Neuronal stem cell (in vitro differentiated cells): ENCODE measurements around the gene GSE1.

ENCODE experiments used
- DNase-seq: peaks from one replicate; pipeline ENCODE4 v3.0.0-alpha.2; 2013; ENCODE audit warnings: low spot score
- H2AFZ ChIP-seq: one replicate; pipeline ENCODE4 v1.6.1; 2013; ENCODE audit warnings: mild to moderate bottlenecking, low read length, inconsistent platforms
- H2AK5ac ChIP-seq: 2 replicates; pipeline ENCODE4 v1.6.1; 2013; ENCODE audit warnings: low read depth, mild to moderate bottlenecking, inconsistent platforms, low read length, moderate library complexity, mixed read lengths
- H2BK120ac ChIP-seq: 2 replicates; pipeline ENCODE4 v1.6.1; 2013; ENCODE audit warnings: low read depth, mild to moderate bottlenecking, inconsistent platforms, low read length, moderate library complexity, mixed read lengths
- H2BK12ac ChIP-seq: one replicate; pipeline ENCODE4 v1.6.1; 2013; ENCODE audit warnings: low read length, inconsistent platforms
- H2BK15ac ChIP-seq: 2 replicates; pipeline ENCODE4 v1.6.1; 2013; ENCODE audit warnings: mild to moderate bottlenecking, low read length, inconsistent platforms, mixed read lengths
- H2BK5ac ChIP-seq: one replicate; pipeline ENCODE4 v1.6.1; 2013; ENCODE audit warnings: inconsistent platforms, mild to moderate bottlenecking, low read length, moderate library complexity
- H3K14ac ChIP-seq: one replicate; pipeline ENCODE4 v1.6.1; 2013; ENCODE audit warnings: low read length, inconsistent platforms
- H3K18ac ChIP-seq: 2 replicates; pipeline ENCODE4 v1.6.1; 2013; ENCODE audit warnings: low read length, inconsistent platforms
- H3K23ac ChIP-seq: 2 replicates; pipeline ENCODE4 v1.6.1; 2013; ENCODE audit warnings: low read depth, mild to moderate bottlenecking, mixed read lengths, low read length, inconsistent platforms; ENCODE audit not compliant: poor library complexity
- H3K27ac ChIP-seq: replicated peaks from 3 replicates; pipeline ENCODE4 v1.5.1; 2013; ENCODE audit warnings: low read length, inconsistent platforms
- H3K27me3 ChIP-seq, 3 experiments: 2 replicates each; pipeline ENCODE4 v1.6.1; 2013; ENCODE audit warnings: low read length in 3 of 3, mild to moderate bottlenecking in 2 of 3, inconsistent platforms in 1 of 3, low read depth in 1 of 3, mixed read lengths in 1 of 3, moderate library complexity in 1 of 3; ENCODE audit not compliant: control insufficient read depth in 3 of 3, insufficient read depth in 3 of 3
- H3K36me3 ChIP-seq, 2 donors: replicated peaks in 1 of 2; 2 replicates each; pipeline ENCODE4 v1.6.1; 2013; ENCODE audit warnings: low read length in 2 of 2; ENCODE audit not compliant: control insufficient read depth in 2 of 2, insufficient read depth in 2 of 2
- H3K4ac ChIP-seq: 2 replicates; pipeline ENCODE4 v1.6.1; 2013; ENCODE audit warnings: inconsistent platforms, mild to moderate bottlenecking, low read length, moderate library complexity
- H3K4me1 ChIP-seq, 2 donors: 1 replicate in 1 of 2; 2 replicates in 1 of 2; pipeline ENCODE4 v1.6.1; 2013; ENCODE audit warnings: low read length in 2 of 2, low read depth in 1 of 2; ENCODE audit not compliant: control insufficient read depth in 2 of 2, insufficient read depth in 1 of 2
- H3K4me2 ChIP-seq: one replicate; pipeline ENCODE4 v1.6.1; 2013; ENCODE audit warnings: mild to moderate bottlenecking, low read length, inconsistent platforms; ENCODE audit not compliant: insufficient read depth, poor library complexity, severe bottlenecking
- H3K4me3 ChIP-seq, 2 donors: 2 replicates each; pipeline ENCODE4 v1.5.1; 2013; ENCODE audit warnings: low read length in 2 of 2, mild to moderate bottlenecking in 2 of 2, inconsistent platforms in 1 of 2, moderate library complexity in 1 of 2
- H3K79me1 ChIP-seq: one replicate; pipeline ENCODE4 v1.6.1; 2013; ENCODE audit warnings: low read depth, mild to moderate bottlenecking, inconsistent platforms, low read length, moderate library complexity
- H3K9ac ChIP-seq: one replicate; pipeline ENCODE4 v1.6.1; 2013; ENCODE audit warnings: mild to moderate bottlenecking, low read depth, low read length, inconsistent platforms; ENCODE audit not compliant: poor library complexity
- H3K9me3 ChIP-seq, 2 donors: replicated peaks in 1 of 2; 2 replicates each; pipeline versions ENCODE3 to v1.6.1; 2013; ENCODE audit warnings: low read length in 2 of 2, mild to moderate bottlenecking in 2 of 2, inconsistent platforms in 1 of 2, low read depth in 1 of 2, mixed read lengths in 1 of 2, moderate library complexity in 1 of 2; ENCODE audit not compliant: control insufficient read depth in 2 of 2, insufficient read depth in 1 of 2
- H4K8ac ChIP-seq: one replicate; pipeline ENCODE4 v1.6.1; 2013; ENCODE audit warnings: low read depth, mild to moderate bottlenecking, inconsistent platforms, low read length, moderate library complexity
- H4K91ac ChIP-seq: one replicate; pipeline ENCODE4 v1.6.1; 2013; ENCODE audit warnings: low read length, low read depth, mild to moderate bottlenecking, inconsistent platforms; ENCODE audit not compliant: poor library complexity
- WGBS, 2 donors: extraction: QIAGEN DNeasy Blood & Tissue Kit; methylation state at CpG; one replicate each; pipeline ENCODE4 v1.1.7; 2013; ENCODE audit warnings: missing lambda C conversion rate in 2 of 2, mixed read lengths in 1 of 2; ENCODE audit not compliant: insufficient read length in 2 of 2, insufficient replicate concordance in 1 of 2; ENCODE audit errors: extremely low coverage in 2 of 2; 5-methylcytosine and 5-hydroxymethylcytosine counted together

GSE1 gene

GRCh38 chr16:85710732-85711131 is 97.6 kb downstream of the GSE1 start:
- H3K36me3 ChIP-seq = no peaks in the 10 kb centered on the region
- no peak overlapping the region for H2BK5ac ChIP-seq
- H3K4me3 ChIP-seq = no peak overlapping the region
- peaks cover 11 to 18% of the 10 kb centered on the region in 2 donors for H3K4me1 ChIP-seq
- H2AK5ac ChIP-seq = peak overlapping the region; percentile 21
- peak overlapping the region; percentile 29 for H2AFZ ChIP-seq
- no peak overlapping the region for H2BK120ac ChIP-seq
- no peak overlapping the region for H2BK15ac ChIP-seq
- no peak overlapping the region for H3K23ac ChIP-seq
- H3K9ac ChIP-seq = no peak overlapping the region
- no peak overlapping the region for H3K27ac ChIP-seq
- H4K91ac ChIP-seq = no peak overlapping the region
- no peak overlapping the region for H3K14ac ChIP-seq
- H4K8ac ChIP-seq = no peak overlapping the region
- H3K4me2 ChIP-seq = no peak overlapping the region
- peaks cover 5 to 9% of the 10 kb centered on the region in 2 donors for H3K9me3 ChIP-seq
- no peak for DNase-seq
- peak overlapping the region; percentile 62 for H3K18ac ChIP-seq
- WGBS, 2 donors = no CpG with 5 or more reads among the region's 9 CpGs
- H2BK12ac ChIP-seq = no peak overlapping the region
- no peak overlapping the region for H3K4ac ChIP-seq
- peaks cover 0 to 3% (median 0%) of the 10 kb centered on the region in 3 experiments for H3K27me3 ChIP-seq
- H3K79me1 ChIP-seq = no peaks in the 10 kb centered on the region

GRCh38 chr16:85711982-85712587 is 99.0 kb downstream of the GSE1 start:
- no peaks in the 10 kb centered on the region for H3K79me1 ChIP-seq
- H2AFZ ChIP-seq = no peak overlapping the region
- H2BK120ac ChIP-seq = no peak overlapping the region
- peaks cover 0 to 3% (median 0%) of the 10 kb centered on the region in 3 experiments for H3K27me3 ChIP-seq
- H3K14ac ChIP-seq = no peak overlapping the region
- H3K23ac ChIP-seq = no peak overlapping the region
- H2AK5ac ChIP-seq = no peak overlapping the region
- peaks cover 17 to 31% of the 10 kb centered on the region in 2 donors for H3K4me1 ChIP-seq
- H3K27ac ChIP-seq = no peak overlapping the region
- H2BK5ac ChIP-seq = no peak overlapping the region
- H3K18ac ChIP-seq = no peak overlapping the region
- no peak overlapping the region for H3K4me2 ChIP-seq
- no peak overlapping the region for H2BK15ac ChIP-seq
- no peak overlapping the region for H3K4me3 ChIP-seq
- no peak overlapping the region for H2BK12ac ChIP-seq
- H3K4ac ChIP-seq = no peak overlapping the region
- no CpG with 5 or more reads among the region's 6 CpGs for WGBS, 2 donors
- no peak overlapping the region for H4K8ac ChIP-seq
- no peak for DNase-seq
- H4K91ac ChIP-seq = no peak overlapping the region
- peaks cover 5 to 9% of the 10 kb centered on the region in 2 donors for H3K9me3 ChIP-seq
- H3K9ac ChIP-seq = no peak overlapping the region
- no peaks in the 10 kb centered on the region for H3K36me3 ChIP-seq

DNA sequence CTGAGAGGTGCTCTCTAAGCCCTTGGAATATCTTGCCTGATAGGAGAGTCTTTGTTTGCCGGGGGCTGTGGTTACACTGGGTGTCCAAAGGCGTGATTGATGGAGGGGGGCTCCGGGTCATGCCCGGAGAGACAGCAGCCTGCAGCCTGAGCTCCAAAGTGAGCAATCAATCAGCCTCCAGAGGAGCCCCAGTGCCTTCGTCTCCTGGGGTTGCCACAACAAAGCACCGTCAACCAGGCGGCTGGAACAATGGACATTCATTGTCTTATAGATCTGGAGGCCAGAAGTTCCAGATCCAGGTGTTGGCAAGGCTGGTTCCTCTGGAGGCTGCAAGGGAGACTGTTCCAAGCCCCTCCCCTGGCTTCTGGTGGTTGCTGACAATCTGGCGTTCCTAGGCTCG is 99.7 kb downstream of the GSE1 start:
- H3K18ac ChIP-seq = peak overlapping the region; percentile 33
- peaks cover 5 to 9% of the 10 kb centered on the region in 2 donors for H3K9me3 ChIP-seq
- no peak overlapping the region for H2BK5ac ChIP-seq
- no peak overlapping the region for H3K23ac ChIP-seq
- no peak overlapping the region for H4K91ac ChIP-seq
- H3K14ac ChIP-seq = no peak overlapping the region
- no CpG with 5 or more reads among the region's 9 CpGs for WGBS, 2 donors
- no peaks in the 10 kb centered on the region for H3K79me1 ChIP-seq
- no peak overlapping the region for H3K4me3 ChIP-seq
- H4K8ac ChIP-seq = no peak overlapping the region
- peaks cover 20 to 38% of the 10 kb centered on the region in 2 donors for H3K4me1 ChIP-seq
- no peak overlapping the region for H3K27ac ChIP-seq
- no peak overlapping the region for H2BK15ac ChIP-seq
- no peak overlapping the region for H3K4me2 ChIP-seq
- H3K27me3 ChIP-seq = peaks cover 0 to 3% (median 0%) of the 10 kb centered on the region in 3 experiments
- no peak overlapping the region for H2BK120ac ChIP-seq
- no peak overlapping the region for H2AK5ac ChIP-seq
- H2AFZ ChIP-seq = no peak overlapping the region
- no peaks in the 10 kb centered on the region for H3K36me3 ChIP-seq
- no peak overlapping the region for H3K9ac ChIP-seq
- H2BK12ac ChIP-seq = no peak overlapping the region
- no peak for DNase-seq
- H3K4ac ChIP-seq = no peak overlapping the region

GRCh38 chr16:85715169-85716021 is 102.3 kb downstream of the GSE1 start:
- Histone ChIP-seq H2AK5ac (no peak overlapping the region), H4K91ac (peak overlapping the region; percentile 31), H3K27me3 (peaks cover 0 to 3% (median 0%) of the 10 kb centered on the region in 3 experiments), H3K4me3 (peak overlapping the region in 1 of 2 donors; percentile 27), H4K8ac (no peak overlapping the region), H3K4me2 (peak overlapping the region; percentile 15), H3K9ac (no peak overlapping the region), H3K36me3 (no peaks in the 10 kb centered on the region), H2BK15ac (no peak overlapping the region), H2AFZ (peak overlapping the region; percentile 81), H3K23ac (no peak overlapping the region), H3K9me3 (peaks cover 5 to 9% of the 10 kb centered on the region in 2 donors), H3K4me1 (peaks cover 20 to 35% of the 10 kb centered on the region in 2 donors), H3K79me1 (no peaks in the 10 kb centered on the region), H3K14ac (no peak overlapping the region), H2BK120ac (no peak overlapping the region), H3K18ac (peak overlapping the region; percentile 23), H3K27ac (no peak overlapping the region), H2BK5ac (no peak overlapping the region), H2BK12ac (peak overlapping the region; percentile 79), H3K4ac (no peak overlapping the region)
- DNase-seq = no peak
- WGBS, 2 donors = no CpG with 5 or more reads among the region's 22 CpGs
